Measurements from ENCODE around the gene OR11L1. TPM values are rescaled to one million over a fixed set of nuclear protein-coding genes. Genes with fewer than 3 reads are reported as not detected.

Gene OR11L1
- total RNA-seq, 2 donors from 2014 or later: not detected

DNA sequence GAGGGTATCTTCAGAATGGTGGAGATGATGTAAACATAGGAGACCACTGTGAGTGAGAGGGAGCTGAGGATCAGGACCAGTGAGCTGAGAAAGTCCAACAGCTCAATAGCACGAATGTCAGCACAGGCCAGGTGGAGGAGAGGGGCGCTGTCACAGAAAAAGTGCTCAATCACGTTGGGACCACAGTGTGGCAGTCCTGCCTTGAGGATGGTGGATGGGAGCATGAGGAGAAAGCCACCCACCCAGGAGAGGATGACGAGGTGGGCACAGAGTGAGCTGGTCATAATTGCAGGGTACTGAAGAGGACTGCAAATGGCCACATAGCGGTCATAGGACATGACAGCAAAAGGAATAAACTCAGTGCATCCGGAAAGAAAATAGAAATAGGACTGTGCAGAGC, 8.1 kb downstream of the OR11L1 start:
- ATAC-seq (no peak), DNase-seq (ENCODE audit: low spot score in 2 of 2) (no peak)
- Mint-ChIP-seq H3K36me3 (no peaks in the 10 kb centered on the region), H3K9me3 (no peaks in the 10 kb centered on the region), H3K27ac (no peak overlapping the region)

DNA sequence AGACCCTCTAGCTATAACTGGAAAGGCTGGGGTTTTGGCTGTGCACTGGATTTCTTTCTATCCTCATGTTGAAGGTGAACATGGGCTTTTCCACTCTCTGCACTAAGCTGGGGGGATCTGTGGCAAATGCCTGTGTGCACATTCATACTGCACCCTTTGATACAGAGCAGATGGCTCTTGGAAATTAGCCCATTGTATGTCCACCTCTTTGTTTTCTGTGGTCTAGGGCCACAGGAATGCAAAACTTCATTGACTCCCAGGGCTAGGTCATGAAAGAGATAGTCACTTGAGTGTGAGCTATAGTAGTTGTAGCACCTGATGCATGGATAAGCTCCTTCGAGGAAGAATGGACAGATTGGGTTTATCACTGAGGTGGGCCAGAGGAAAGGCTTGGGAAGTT, 12.0 kb downstream of the OR11L1 start:
- no peak overlapping the region for H3K27ac Mint-ChIP-seq
- no peaks in the 10 kb centered on the region for H3K9me3 Mint-ChIP-seq
- ATAC-seq: no peak
- no peaks in the 10 kb centered on the region for H3K36me3 Mint-ChIP-seq
- DNase-seq (ENCODE audit: low spot score in 2 of 2): no peak

DNA sequence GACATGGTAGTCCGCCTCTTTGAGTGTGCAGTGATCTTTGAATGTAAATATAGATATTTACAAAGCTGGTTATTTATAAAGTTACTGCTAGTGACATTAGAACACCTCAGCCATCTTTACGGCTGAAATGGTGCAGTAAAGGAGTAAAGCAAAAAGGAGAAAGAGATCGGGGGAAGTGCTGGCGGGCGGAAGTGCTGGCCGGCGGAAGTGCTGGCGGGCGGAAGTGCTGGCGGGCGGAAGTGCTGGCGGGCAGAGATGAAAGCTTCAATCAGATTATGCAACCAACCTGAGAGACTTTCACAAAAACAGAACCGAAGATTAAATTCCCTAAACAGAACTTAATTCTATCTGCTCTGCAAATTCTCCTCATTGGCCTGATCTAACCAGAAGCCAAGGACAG, 16.3 kb downstream of the OR11L1 start:
- H3K36me3 Mint-ChIP-seq: no peaks in the 10 kb centered on the region
- DNase-seq (ENCODE audit: low spot score in 2 of 2) (no peak), ATAC-seq (no peak)
- H3K9me3 Mint-ChIP-seq: no peaks in the 10 kb centered on the region
- no peak overlapping the region for H3K27ac Mint-ChIP-seq

DNA sequence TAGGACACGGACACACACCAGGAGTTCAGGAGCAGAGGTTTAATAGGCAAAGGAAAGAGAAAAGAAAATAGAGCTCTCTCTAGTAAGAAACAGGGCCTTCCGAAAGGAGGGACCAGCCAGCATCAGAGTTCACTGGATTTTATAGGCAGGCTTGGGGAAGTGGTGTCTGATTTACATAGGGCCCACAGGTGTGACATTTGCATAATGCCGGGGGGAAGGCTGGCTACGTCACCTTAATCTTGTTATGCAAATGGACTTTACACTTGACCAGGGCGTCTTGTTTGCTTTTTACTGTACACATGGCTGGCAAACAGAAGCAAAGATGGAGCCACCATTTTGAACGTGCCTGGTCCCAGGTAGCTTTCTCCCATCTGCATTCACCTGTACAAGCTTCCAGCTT, 17.7 kb downstream of the OR11L1 start, which contains the start of gene OR14A16:
TSS of gene OR14A16 (minus strand) at position 97 of the 400 bp plus-strand sequence. CDS start 8,390 bp downstream, outside the sequence.
- DNase-seq (ENCODE audit: low spot score in 2 of 2) (no peak), ATAC-seq (no peak)
- Mint-ChIP-seq H3K36me3 (no peaks in the 10 kb centered on the region), H3K9me3 (no peaks in the 10 kb centered on the region), H3K27ac (no peak within 1 kb of the TSS)

DNA sequence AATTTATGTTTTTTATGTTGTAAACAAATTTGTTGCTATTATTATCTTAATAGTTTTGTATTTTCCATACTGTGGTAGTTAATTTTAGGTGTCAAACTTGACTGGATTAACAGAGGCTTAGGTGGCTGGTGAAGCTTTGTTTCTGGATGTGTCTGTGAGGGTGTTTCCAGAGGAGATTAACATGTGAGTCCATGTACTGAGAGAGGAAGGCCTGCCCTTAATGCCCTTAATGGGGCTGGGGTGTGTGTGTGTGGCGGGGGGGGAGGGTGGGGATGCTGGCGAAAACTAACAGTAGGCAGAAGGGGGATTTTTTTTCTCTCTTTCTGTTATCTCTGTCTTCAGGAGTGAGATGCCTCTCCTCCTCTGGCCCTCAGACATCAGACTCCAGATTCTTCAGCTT, 19.6 kb downstream of the OR11L1 start:
- no peak for DNase-seq (ENCODE audit: low spot score in 2 of 2)
- no peak for ATAC-seq
- no peaks in the 10 kb centered on the region for H3K36me3 Mint-ChIP-seq

DNA sequence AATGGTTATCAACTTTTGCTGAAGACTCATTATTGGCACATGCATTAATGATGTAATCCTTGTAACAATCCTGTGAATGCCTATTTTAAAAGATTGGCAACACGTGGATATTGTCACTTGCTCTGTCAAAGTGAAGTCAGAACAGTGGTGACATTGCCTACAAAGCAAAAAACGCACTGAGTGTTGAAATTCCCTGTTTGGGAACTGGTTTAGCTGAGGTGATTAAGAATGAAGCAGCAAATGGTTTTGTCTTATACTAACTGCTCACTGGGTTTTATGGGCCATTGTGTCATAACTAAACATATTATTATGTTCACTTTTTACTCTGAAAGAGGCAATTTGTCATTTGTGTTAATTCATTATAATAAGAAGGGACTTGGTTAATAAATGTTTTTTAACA, 29.1 kb downstream of the OR11L1 start:
- Mint-ChIP-seq H3K36me3 (no peaks in the 10 kb centered on the region), H3K27ac (no peak overlapping the region), H3K9me3 (no peaks in the 10 kb centered on the region)
- DNase-seq (ENCODE audit: low spot score in 2 of 2): no peak
- no peak for ATAC-seq

More for the DNA sequence above, 19.6 kb downstream of the OR11L1 start:
- Mint-ChIP-seq H3K27ac (no peak overlapping the region), H3K9me3 (no peaks in the 10 kb centered on the region)

DNA sequence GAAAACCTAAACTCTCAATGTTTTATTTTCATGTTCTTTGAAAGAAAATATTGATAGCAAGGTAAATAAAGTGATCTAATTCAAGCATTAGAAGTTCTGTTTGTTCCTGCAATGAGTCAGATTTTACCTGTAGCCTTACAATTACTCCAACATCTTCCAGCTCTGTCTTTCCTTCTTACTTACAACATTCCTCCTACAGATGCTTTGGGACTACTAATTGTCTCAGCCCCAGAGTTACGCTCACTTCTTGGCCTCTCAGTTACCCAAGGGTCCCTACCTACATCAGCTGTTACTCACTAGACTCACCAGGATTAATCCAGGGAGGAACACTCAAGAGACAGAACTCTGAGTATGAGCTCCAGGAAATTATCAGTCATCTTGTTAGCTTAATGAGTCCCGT, 44.2 kb downstream of the OR11L1 start:
- no peak overlapping the region for H3K27ac Mint-ChIP-seq

More for the DNA sequence above, 44.2 kb downstream of the OR11L1 start:
- DNase-seq (ENCODE audit: low spot score in 2 of 2) (no peak), ATAC-seq (no peak)
- Mint-ChIP-seq H3K36me3 (no peaks in the 10 kb centered on the region), H3K9me3 (peaks cover 0 to 4% of the 10 kb centered on the region in 2 donors)

Other genes starting within 250 kb of the OR11L1 start
- not detected for gene OR2G3, start 236.3 kb downstream of the OR11L1 start, total RNA-seq
- gene OR13G1, start 162.2 kb downstream of the OR11L1 start, total RNA-seq: not detected
- gene OR6F1, start 125.2 kb downstream of the OR11L1 start, total RNA-seq: not detected
- gene OR14K1, start 103.3 kb downstream of the OR11L1 start, total RNA-seq: not detected
- not detected for gene OR14A2, start 93.8 kb downstream of the OR11L1 start, total RNA-seq
- gene OR1C1, start 81.3 kb downstream of the OR11L1 start, total RNA-seq: not detected
- gene OR14A16, start 17.8 kb downstream of the OR11L1 start, total RNA-seq: not detected
- gene TRIM58, start 15.3 kb upstream of the OR11L1 start, total RNA-seq: under 1 TPM in 1 of 2 donors, not detected in 1; 0.10 TPM
- gene OR2W3, start 53.7 kb upstream of the OR11L1 start, total RNA-seq: not detected
- gene OR2T8, start 78.4 kb upstream of the OR11L1 start, total RNA-seq: not detected
- gene OR2AJ1, start 83.0 kb upstream of the OR11L1 start, total RNA-seq: not detected
- gene OR2L8, start 107.0 kb upstream of the OR11L1 start, total RNA-seq: under 1 TPM in 1 of 2 donors, not detected in 1; 0.45 TPM
- under 1 TPM in 1 of 2 donors, not detected in 1; 0.25 TPM for gene OR2AK2, start 123.3 kb upstream of the OR11L1 start, total RNA-seq
- under 1 TPM in 1 of 2 donors, not detected in 1; 0.16 TPM for gene OR2L5, start 171.8 kb upstream of the OR11L1 start, total RNA-seq
- gene OR2L2, start 188.2 kb upstream of the OR11L1 start, total RNA-seq: under 1 TPM; 0.14 to 0.23 TPM
- not detected for gene OR2L3, start 204.9 kb upstream of the OR11L1 start, total RNA-seq